ENCODE data around the gene PIK3CD.
A peak's percentile ranks its signal among the peaks of the same experiment; 100 is the strongest.
"Not testable (repeated sequence)": the region's sequence is repeated elsewhere in the genome, so short reads cannot be mapped to it uniquely, and the experiment has no call there.

The PIK3CD gene

GRCh38 chr1:9624081-9624480, 27.4 kb upstream of the PIK3CD start:
- no peak for DNase-seq

DNA sequence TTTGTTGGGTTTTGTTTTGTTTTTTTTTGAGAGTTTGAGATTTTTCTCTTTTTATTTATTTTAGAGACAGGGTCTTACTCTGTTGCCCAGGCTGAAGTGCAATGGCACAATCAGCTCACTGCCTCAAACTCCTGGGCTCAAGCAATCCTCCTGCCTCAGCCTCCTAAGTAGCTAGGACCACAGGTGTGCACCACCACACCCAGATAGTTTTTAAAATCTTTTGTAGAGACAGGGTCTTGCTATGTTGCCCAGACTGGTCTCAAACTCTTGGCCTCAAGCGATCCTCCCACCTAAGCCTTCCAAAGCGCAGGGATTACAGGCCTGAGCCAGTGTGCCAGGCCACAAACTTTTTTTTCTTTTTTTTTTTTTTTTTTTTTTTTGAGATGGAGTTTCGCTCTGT, 26.5 kb upstream of the PIK3CD start:
- not testable (repeated sequence) for DNase-seq

DNA sequence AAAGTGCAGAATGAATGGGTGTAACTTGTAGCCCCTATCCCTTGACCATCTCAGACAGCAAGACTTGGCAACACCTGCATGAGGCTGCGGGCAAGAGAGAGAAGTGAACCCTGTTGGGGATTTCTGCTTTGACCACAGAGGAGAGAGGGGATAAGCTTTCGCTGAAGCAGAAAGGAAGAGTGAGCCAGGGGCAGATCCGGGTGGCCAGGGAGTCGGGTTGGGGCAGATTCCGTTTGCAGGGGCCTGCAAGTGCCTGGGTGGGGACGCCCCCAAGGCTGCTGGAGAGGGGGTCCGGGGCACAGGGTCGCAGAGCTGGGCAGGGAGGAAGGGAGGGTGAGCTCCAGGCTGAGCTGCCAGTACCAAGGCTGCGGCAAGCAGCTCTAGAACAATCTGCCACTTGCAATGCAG, 25.3 kb upstream of the PIK3CD start:
- DNase-seq: peak; percentile 20

DNA sequence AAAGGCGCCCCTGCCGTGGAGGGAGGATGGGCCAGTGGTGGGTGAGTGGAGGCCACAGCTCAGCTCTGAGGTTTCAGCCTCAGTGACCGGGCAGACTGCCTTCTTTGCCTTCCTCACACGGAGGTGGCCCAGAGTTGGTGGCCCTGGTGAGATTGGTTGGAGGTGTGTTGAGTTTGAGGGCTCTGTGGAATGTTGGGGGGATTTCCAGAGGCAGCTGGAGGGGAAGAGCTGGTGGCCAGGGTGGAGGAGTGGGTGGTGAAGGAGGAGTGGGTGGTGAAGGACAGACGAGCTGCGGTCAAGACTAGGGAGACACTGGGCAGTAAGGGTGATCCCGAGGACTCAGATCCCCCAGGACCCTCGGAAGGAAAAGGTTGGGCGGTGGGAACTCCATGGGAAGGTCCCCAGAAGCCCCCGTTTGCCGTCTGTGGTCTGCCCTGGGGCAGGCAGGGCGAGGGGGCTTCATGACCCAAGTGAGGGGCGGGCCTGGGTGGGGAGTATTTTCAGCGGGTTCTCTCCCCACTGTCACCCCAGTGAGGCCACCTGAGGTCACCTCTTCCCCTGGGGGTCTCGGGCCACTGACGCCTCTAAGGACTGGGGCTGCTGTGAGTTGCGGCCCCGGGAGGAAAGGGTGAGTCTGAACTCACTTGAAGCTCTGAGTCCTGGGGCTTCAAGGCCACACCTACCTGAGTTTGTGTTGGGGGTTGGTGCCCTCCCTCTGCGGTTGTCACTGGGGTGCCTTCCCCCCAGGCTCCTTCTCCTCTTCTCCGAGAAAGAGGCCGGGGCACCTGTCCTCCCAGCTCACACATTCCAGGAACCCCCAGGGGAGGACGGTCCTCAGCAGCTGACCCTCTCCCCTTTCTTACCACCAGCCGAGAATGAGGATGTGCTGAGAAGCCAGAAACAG, 22.7 kb upstream of the PIK3CD start:
- DNase-seq: peak; percentile 82

DNA sequence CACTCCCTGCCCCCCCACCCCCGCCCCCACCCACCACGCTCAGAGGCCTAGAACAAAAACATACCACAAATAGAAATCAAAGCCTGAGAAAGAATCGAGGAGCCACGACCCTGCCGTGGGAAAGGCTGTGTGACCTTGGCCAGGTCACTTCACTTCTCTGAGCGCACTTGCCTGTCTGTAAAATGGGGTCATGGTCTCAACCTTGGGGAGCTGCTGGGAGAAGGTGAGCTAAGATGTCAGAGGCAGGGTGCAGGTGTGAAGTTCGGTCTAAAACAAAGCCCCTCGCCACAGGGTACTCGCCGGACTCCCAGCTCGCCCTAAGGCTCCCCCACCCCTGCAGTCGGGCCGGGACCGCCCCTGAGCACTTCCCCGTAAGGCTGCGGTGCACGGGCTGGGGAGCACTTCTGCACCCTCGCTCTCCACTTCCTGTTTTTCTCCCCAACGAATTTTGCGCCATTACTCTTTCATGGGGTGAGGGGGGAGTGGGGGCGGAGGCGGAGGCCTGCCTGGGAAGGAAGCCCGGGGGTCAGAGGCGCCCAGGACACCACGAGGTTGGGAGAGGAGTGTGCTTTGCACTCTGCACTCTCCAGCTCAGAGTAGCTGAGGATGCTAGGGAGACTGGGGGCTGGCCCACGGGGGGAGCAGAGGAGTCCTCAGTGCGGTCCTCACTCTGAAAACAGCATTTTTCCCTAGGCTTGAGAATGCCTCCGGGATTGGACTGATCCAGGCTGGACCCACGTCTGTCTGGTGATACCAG, 21.9 kb upstream of the PIK3CD start:
- peak; percentile 84 for DNase-seq

- DNase-seq: peak; percentile 56
Observed at GRCh38 chr1:9630331-9631111, 21.0 kb upstream of the PIK3CD start.

DNA sequence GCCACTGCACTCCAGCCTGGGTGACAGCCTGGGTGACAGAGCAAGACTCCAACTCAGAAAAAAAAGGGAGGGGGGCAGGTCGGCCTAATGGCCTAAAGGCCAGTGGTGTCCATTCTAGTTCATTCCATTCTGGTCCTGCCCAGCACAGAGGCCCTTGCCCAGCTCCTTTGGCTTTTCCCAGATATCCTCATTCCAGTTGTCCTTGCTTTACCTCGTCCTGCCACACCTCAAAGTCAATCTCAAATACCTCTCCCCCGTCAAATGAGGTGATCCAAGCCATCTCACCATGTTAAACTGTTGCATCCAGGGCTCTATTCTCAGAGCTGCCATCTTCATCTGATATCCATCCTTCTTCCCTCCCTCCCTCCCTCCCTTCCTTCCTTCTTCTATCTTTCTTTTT, 19.9 kb upstream of the PIK3CD start:
- DNase-seq: no peak

- DNase-seq: no peak
Observed at GRCh38 chr1:9633493-9633892, 18.0 kb upstream of the PIK3CD start.

- DNase-seq: no peak
Observed at GRCh38 chr1:9634582-9634981, 16.9 kb upstream of the PIK3CD start.

- no peak for DNase-seq
Observed at GRCh38 chr1:9639227-9639626, 12.3 kb upstream of the PIK3CD start.

GRCh38 chr1:9643351-9644256, 7.9 kb upstream of the PIK3CD start:
- DNase-seq: peak; percentile 42

- DNase-seq: no peak
Observed at GRCh38 chr1:9646037-9646436, 5.5 kb upstream of the PIK3CD start.

DNA sequence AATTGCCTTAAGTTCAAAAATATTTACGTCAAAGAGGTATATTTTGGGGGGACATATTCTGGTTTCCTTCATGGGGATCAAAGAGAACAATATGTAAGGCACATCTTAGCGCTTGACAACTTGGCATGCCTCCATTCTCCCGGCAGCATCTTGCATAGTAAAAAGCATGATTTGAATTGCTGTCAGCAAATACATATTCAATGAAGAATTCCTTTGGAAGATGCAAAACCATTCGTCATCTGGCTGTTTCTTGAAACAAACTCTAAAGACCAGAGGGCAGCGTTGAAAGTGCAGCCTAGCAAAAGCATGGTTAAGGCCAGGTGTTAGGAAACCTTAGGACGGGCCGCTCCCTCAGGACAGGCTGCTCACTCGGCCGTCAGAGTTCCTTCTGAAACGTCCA, 3.4 kb upstream of the PIK3CD start:
- DNase-seq: no peak

GRCh38 chr1:9649769-9650168, 1.8 kb upstream of the PIK3CD start:
- no peak for DNase-seq

- no peak for DNase-seq
Observed at GRCh38 chr1:9651220-9651564, 339 bp upstream of the PIK3CD start.

DNA sequence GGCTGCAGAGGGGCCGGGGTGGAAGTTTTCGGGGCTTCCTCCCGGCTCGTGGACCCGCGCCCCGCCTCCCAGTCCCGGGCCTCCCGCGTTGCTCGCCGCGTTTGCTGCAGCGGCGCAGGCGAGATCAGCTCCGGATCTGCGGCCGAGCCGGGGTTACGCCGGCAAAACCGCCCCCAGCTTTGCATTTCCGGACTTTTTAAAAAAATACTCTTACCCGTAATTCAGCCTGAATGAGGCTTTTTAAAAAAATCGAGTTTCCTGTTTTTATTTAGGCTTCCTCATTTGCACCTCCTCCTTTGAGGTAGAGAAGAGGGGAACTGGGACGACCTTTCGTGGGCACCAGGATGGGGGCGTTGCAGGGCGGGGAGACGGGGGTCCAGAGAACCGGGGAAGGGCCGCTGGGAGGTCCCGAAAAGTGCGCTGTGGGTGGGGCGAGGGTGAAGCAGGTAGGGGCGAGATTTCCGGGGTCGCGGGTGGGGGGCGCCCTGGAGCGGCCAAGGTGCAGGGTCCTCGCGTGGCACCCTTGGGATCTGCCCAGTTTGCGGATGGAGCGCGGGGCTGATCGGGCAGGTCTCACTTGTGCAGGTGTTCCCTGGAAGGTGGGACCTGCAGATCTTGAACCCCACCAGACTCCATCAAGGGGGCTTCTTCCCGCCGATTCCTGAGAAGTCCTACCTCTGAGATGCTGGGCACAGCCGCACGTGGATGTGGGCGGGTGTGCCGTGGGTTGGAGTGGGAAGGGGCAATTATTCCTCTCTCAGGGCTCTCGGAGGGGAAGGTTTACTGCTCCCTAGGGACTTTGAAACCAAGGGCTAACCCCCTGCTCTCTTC, 1.1 kb downstream of the PIK3CD start:
- peak; percentile 79 for DNase-seq

DNA sequence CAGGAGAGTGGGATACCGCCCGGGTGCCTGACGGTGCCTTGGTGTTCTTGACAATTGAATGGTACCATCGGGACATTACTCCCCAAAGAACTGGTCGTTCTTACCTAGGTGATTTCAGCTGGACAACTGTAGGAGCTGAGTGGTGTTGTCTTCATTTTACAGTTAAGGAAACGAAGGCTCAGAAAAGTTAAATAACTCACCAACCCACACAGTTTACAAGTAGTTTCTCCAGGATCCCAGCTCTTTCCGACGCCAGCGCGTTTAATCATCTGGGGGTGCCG, 1.6 kb downstream of the PIK3CD start:
- no peak for DNase-seq

GRCh38 chr1:9653491-9654050, 2.0 kb downstream of the PIK3CD start:
- DNase-seq: peak; percentile 39

- DNase-seq: peak; percentile 53
Observed at GRCh38 chr1:9654051-9654833, 2.7 kb downstream of the PIK3CD start.
